Left hindlimb (tissue), 1 donor: ENCODE results near the gene CIZ1.
"Not testable (repeated sequence)": the region's sequence is repeated elsewhere in the genome, so short reads cannot be mapped to it uniquely, and the experiment has no call there.

Experiments used
- DNase-seq: peaks from one replicate; pipeline ENCODE4 v3.0.0-alpha.2; 2018

CIZ1 gene

GRCh38 chr9:128191406-128192046 lies at the start of gene CIZ1:
TSS of gene CIZ1 (minus strand) at chr9:128191572. CDS start at chr9:128190857, 715 bp downstream.
- DNase-seq, result peak; percentile 85

- DNase-seq, result peak; percentile 35
Measured at GRCh38 chr9:128233817-128234406, 42.5 kb upstream of the CIZ1 start.

DNA sequence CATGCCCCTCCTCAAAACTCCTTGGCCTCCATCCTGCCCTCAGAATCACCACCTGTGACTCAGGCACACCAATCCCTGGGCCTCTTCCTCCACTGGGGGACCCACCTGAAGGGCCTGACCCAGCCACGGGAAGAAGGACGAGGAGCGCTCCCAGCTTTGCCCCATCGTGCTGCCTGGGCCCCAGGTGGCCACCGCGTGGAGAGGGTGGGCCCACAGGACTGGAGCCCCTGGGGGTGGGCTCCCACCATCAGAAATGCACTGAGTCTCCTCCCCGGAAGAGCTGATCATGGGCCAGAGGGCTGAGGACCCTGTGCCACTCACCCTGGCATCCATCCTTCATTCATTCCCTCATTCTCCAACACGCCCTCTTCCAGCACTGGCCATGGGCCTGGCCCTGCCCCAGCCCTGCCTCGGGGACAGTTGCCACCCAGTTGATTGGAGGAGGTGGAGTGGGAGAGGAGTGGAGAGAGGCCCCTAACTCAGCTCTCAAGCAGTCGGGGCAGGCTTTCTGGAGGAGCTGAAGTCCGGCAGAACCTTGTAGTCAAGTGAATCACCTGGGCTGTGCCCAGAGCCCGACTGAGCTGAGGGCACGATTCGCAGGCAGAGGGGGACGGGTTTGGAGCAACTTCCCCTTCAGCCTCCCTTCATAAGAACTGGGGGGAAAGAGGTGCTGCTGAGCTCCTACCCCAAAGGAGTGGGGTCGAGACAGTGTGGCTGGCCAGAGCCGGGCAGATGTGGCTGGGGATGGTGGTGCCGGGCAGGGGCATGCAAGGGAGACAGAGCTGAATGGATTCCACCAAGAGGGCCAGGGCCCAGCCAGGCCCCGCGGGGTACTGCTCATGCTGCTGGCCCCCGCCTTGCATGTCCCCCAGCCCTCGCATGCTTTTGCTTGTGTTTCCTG lies 41.4 kb upstream of the CIZ1 start:
- DNase-seq, result peak; percentile 51

DNA sequence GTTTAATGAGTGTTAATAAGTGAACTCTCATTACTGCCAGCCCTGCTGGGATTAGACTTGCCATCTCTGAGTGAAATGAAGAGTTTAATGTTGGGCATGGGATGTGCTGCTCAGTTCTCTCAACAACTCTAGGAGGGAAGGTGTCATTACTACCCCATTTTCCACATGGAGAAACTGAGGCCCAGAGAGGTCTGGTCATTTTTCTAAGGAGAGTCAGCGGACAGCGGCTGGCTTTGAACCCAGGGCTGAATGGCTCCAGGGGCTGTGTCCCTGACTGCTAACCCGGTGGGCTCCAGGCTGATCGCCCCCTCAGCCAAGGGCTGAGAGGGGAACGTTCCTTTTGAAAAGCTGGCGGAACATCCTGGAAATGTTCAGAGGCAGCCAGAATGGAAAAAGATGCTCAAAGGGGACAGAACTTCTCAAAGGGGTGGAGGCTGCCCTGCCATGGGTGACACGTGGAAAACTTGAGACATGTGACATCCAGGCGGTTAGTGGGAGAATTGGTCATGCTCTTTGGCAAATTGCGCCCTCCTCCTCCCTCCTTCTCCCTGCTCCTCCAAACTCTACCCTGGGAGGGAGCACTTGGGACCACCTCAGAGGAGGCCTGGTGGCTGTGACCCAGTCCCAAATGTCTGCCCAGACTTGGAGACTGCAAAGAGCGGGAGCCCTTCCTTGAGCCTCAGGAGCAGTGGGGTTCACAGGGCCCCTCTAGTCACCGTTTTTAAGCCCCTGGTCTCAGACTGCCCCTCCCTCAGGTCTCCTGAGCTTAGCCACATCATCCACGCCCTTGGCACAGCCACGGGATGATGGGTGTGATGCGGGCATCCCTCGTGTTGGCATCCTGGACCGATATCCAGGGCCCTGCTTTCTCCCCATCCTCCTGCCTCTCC lies 40.5 kb upstream of the CIZ1 start:
- peak; percentile 81 for DNase-seq

- not testable (repeated sequence) for DNase-seq
Measured at GRCh38 chr9:128230897-128231296, 39.5 kb upstream of the CIZ1 start.

DNA sequence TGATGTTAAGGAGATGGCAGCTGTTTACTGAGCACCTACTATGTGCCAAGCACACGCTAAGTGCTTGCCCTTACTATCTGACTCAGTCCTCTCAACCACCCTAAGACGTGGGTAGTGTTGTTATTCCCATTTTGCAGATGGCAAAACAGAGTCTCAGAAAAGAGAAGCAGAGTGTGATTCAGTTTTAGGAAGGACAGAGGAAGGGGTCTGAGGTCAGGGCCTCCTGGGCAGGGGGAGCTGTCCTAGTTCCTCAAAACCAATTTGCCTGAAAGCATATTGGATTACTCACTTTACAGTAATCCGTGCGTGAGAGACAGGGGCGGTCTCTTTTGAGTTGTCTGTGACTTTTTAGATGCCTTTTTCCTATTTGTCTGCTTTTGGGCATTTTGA lies 35.0 kb upstream of the CIZ1 start:
- no peak for DNase-seq

- no peak for DNase-seq
Measured at GRCh38 chr9:128225770-128226411, 34.5 kb upstream of the CIZ1 start.

DNA sequence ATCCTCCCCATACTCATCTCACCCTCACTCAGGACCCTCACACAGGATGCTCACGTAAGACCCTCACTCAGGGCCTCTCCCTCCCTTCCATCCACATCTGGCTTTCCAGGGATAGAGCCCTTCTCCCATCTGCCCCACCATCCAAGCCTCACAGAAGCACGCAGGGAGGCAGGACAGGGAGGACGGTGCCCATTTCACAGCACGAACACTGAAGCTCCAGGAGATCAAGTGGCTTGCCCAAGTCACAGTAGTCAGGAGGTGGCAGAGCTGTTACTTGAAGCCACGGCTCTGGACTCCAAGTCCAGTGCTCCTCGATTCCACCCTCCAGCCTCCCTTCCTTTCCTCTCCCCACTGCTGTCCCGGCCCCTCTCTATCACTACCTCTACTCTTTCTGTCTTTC lies 33.5 kb upstream of the CIZ1 start:
- no peak for DNase-seq

- no peak for DNase-seq
Measured at GRCh38 chr9:128222880-128223670, 31.7 kb upstream of the CIZ1 start.

- no peak for DNase-seq
Measured at GRCh38 chr9:128222026-128222425, 30.7 kb upstream of the CIZ1 start.

DNA sequence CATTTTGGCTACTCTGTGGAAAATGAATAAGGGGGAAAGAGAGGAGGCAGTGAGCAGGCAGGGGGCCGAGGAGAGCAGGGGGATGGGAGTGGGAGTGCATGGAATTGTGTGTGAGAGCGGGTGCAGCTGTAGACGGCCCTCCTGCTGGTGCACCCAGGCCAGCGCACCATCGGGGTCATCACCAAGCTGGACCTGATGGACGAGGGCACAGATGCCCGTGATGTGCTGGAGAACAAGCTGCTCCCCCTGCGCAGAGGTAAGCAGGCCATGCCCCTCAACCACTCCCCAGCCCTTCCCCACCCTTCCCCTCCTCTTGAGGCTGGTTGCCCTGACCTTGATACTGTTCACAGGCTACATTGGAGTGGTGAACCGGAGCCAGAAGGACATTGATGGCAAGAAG lies 28.5 kb upstream of the CIZ1 start:
- DNase-seq, result no peak

- DNase-seq, result peak; percentile 88
Measured at GRCh38 chr9:128218518-128219389, 27.4 kb upstream of the CIZ1 start.

GRCh38 chr9:128218172-128218517 lies 26.8 kb upstream of the CIZ1 start:
- DNase-seq, result no peak

DNA sequence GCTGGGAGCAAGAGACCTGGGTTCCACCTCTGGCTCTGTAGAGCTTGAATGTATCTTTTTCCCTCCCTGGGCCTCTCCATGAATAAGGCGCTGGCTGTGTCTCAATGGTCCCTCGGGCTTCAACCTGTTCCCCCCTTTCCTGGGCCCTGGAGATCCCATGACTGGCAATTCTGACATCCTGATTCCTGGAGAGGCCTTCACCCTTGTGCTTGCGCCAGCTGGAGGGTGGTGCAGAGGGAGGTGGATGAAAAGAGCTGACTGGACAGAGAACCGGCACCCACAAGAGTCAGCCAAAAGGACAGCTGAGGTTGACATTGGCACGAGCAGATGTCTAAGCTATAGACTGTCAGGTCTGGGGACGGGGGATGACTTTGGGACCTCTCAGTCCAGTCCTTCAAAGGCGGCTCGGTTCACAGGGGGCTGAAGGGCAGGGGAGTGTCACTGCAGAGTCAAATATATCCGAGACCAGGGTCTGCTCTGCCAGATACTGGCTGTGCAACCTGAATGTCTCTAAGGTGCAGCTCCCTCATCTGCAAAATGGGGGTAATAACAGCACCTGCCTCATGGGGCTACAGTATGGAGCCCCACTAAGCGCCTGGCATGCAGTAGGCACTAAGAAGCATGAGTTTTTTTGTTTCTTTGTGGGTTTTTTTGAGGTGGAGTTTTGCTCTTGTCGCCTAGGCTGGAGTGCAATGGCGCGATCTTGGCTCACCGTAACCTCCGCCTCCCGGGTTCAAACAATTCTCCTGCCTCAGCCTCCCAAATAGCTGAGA lies 25.6 kb upstream of the CIZ1 start:
- DNase-seq, result no peak

- no peak for DNase-seq
Measured at GRCh38 chr9:128215491-128216409, 24.4 kb upstream of the CIZ1 start.

DNA sequence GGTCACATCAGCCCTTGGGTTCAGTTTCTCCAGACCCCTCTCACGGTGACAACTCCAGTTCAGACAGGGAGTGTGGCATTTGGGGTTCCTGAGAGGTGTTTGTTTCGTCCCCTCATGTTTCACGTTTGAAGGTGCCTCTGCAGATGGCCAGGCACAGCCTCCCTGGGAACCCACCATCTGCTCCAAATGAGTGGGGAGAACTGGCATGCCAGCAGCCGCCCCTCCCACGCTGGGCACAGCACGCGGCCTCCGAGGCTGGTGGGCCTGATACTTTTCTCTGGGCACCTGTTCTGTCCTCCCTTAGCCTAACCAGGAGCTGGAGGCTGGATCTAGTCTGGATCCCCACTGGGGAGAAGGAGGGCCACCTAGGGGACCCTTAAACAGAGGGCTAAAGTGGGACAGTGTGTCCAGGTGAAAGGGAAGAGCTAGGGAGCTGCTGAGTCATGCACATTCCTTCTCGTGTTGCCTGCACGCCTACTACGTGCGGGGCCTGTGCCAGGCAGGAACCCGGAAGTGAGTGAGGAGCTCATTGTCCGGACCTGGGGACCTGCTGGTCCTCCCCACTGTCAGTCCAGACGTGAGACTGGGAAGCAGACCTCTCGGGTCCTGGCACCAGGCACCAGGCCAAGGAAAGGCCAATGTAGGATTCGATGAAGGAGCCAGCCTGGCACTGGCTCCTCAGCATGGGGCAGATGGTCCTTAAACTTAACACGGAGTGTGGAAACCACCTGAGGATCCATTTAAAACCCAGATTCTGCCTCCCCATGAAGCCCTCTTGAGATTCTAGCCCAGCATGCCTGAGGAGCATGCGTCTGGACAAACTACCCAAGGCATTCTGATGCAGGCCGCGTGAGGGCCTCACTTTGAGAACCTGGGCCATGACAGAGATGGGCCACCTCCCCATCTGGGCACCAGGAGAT lies 23.5 kb upstream of the CIZ1 start:
- DNase-seq, result no peak

DNA sequence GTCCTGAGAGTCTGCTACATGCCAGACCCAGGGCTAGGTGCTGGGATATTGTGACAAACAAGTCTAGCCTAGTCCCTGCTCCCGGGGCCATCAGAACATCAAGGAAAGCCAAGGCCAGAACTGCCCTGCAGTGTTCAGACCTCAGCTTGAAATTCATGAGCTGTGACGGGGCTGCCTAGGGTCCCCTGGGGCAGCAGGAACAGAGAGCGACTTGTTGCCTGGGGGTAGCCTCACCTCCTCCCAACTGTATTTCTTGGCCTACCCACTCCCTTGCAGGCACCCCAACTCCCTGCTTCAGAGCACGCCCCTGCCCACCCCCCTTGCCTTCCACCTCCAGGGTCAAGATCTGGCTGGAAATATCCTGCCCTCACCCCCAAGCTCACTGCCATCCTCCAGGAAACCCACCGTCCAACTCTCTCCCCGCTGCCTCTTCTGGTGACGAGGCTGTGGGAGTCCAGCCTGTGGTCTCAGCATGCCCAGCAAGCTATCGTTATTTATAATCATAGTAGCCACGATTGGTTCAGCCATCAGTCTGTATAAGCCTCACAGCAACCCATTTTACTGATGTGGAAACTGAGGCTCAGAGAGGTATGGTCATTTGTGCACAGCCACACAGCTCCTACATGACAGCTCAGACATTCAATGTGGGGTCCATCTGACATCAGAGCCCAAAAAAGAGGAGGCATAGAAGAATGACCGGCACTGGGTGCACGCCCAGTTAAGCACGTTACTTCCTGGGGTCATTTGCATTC lies 22.6 kb upstream of the CIZ1 start:
- DNase-seq, result no peak
